SK-N-SH (cell line): ENCODE results near the gene GOLGA6L1. TPM values are rescaled to one million over a fixed set of nuclear protein-coding genes. Genes with fewer than 3 reads are reported as not detected.
"Not testable (repeated sequence)": the region's sequence is repeated elsewhere in the genome, so short reads cannot be mapped to it uniquely, and the experiment has no call there.

Experiments
- CTCF ChIA-PET: fragments of 300-600, 350-600 bp; formaldehyde crosslinking; extraction: SDS; loops from one replicate; lab custom pipeline; 2021; lab: Yijun Ruan, JAX
- POLR2A ChIA-PET: fragments of 350-600 bp; sonication (Branson Sonifier 250); formaldehyde crosslinking; extraction: SDS; loops from one replicate; lab custom pipeline; 2020; ENCODE audit warnings: antibody characterized with exemption, inconsistent platforms; lab: Yijun Ruan, JAX
- DNase-seq: peaks from one replicate; pipeline ENCODE4 v3.0.0; 2012
- H2AFZ ChIP-seq: fragments of 200-600 bp; sonication (generic); 2 replicates; pipeline ENCODE4 v1.8.1; 2016; ENCODE audit warnings: antibody characterized with exemption, mild to moderate bottlenecking, low read depth
- H3F3A ChIP-seq: fragments of 200-600 bp; sonication (generic); replicated peaks from 2 replicates; pipeline ENCODE3; 2016; ENCODE audit warnings: antibody characterized with exemption, mild to moderate bottlenecking; ENCODE audit not compliant: insufficient read depth
- H3K27ac ChIP-seq, 2 experiments: fragments of 200-500 bp in 1 of 2; fragments of 200-600 bp in 1 of 2; sonication (Bioruptor generic) in 1 of 2; sonication (generic), shearing (Covaris generic) in 1 of 2; 2 replicates each; pipeline versions ENCODE4 v1.5.1 to v1.6.1; 2014 to 2016; ENCODE audit warnings: low read depth in 2 of 2, inconsistent platforms in 1 of 2, low read length in 1 of 2, mild to moderate bottlenecking in 1 of 2, mixed read lengths in 1 of 2
- H3K27me3 ChIP-seq: fragments of 200-600 bp; sonication (generic), shearing (Covaris generic); 2 replicates; pipeline ENCODE4 v1.6.1; 2016; ENCODE audit warnings: mixed run types; ENCODE audit not compliant: insufficient read depth
- H3K36me3 ChIP-seq, 2 experiments: fragments of 200-500 bp in 1 of 2; fragments of 200-600 bp in 1 of 2; sonication (Bioruptor generic) in 1 of 2; sonication (generic) in 1 of 2; replicated peaks in 1 of 2; 2 replicates each; pipeline versions ENCODE3 to v1.5.1; 2014 to 2016; ENCODE audit warnings: low read length in 1 of 2, mild to moderate bottlenecking in 1 of 2; ENCODE audit not compliant: insufficient read depth in 2 of 2, control insufficient read depth in 1 of 2
- H3K4me1 ChIP-seq, 2 experiments: fragments of 200-500 bp in 1 of 2; fragments of 200-600 bp in 1 of 2; sonication (Bioruptor generic) in 1 of 2; sonication (generic), shearing (Covaris generic) in 1 of 2; 2 replicates each; pipeline versions ENCODE4 v1.5.1 to v1.6.1; 2014 to 2016; ENCODE audit warnings: low read depth in 1 of 2, low read length in 1 of 2, mixed run types in 1 of 2; ENCODE audit not compliant: insufficient read depth in 2 of 2, control insufficient read depth in 1 of 2
- H3K4me2 ChIP-seq: fragments of 200-600 bp; sonication (generic), shearing (Covaris generic); 2 replicates; pipeline ENCODE4 v1.6.1; 2017; ENCODE audit warnings: mixed run types
- H3K4me3 ChIP-seq, 2 experiments: fragments of 200-500 bp in 1 of 2; fragments of 200-600 bp in 1 of 2; sonication (Bioruptor generic) in 1 of 2; sonication (generic), shearing (Covaris generic) in 1 of 2; 2 replicates each; pipeline versions ENCODE4 v1.5.1 to v1.8.1; 2014 to 2016; ENCODE audit warnings: low read depth in 2 of 2, inconsistent platforms in 1 of 2, low read length in 1 of 2, mild to moderate bottlenecking in 1 of 2, mixed read lengths in 1 of 2, moderate library complexity in 1 of 2
- H3K79me2 ChIP-seq: fragments of 200-600 bp; sonication (generic); 2 replicates; pipeline ENCODE4 v1.8.1; 2017; ENCODE audit warnings: mild to moderate bottlenecking; ENCODE audit not compliant: insufficient read depth
- H3K9ac ChIP-seq: fragments of 200-600 bp; sonication (generic); 2 replicates; pipeline ENCODE4 v1.6.1; 2017; ENCODE audit warnings: mixed run types
- H3K9me2 ChIP-seq: fragments of 200-600 bp; sonication (generic); 2 replicates; pipeline ENCODE4 v1.6.1; 2017; ENCODE audit warnings: mixed run types
- H3K9me3 ChIP-seq: fragments of 200-600 bp; sonication (generic); 2 replicates; pipeline ENCODE4 v1.6.1; 2017; ENCODE audit warnings: mixed run types, mild to moderate bottlenecking, moderate library complexity
- H4K20me1 ChIP-seq: fragments of 200-600 bp; sonication (generic); 2 replicates; pipeline ENCODE4 v1.6.1; 2017; ENCODE audit warnings: mild to moderate bottlenecking, mixed run types; ENCODE audit not compliant: insufficient read depth
- WGBS: methylation state at CpG from one replicate; pipeline ENCODE4 v1.1.6; 2017; ENCODE audit warnings: low lambda C conversion rate; 5-methylcytosine and 5-hydroxymethylcytosine counted together
- polyA plus RNA-seq, 3 experiments: library from polyadenylated mRNA; depleted of rRNA; stranded (reverse); fragments of >200 nt; gene quantifications; 2 replicates each; pipeline ENCODE4 v1.2.3, GENCODE V29; 2012

Gene GOLGA6L1
- polyA plus RNA-seq (2012; rRNA removed) = not detected in 2 replicates
- polyA plus RNA-seq (2012; cell fraction: cytosol; rRNA removed) = not detected in 2 replicates
- polyA plus RNA-seq (2012; cell fraction: nucleus; rRNA removed) = not detected in 2 replicates

GRCh38 chr15:23136722-23137121 lies at the start of gene GOLGA6L1:
GOLGA6L1 (minus strand) TSS chr15:23136822; CDS start chr15:23136731, 91 bp downstream.
- H3K4me1 ChIP-seq, POLR2A ChIA-PET, H3K9me3 ChIP-seq, H4K20me1 ChIP-seq, H3K9ac ChIP-seq, H3K4me3 ChIP-seq, H3K27me3 ChIP-seq, H3K4me2 ChIP-seq, H2AFZ ChIP-seq, H3K36me3 ChIP-seq, CTCF ChIA-PET, DNase-seq, H3K27ac ChIP-seq, H3K9me2 ChIP-seq, H3K79me2 ChIP-seq, H3F3A ChIP-seq: not testable (repeated sequence)
- no CpG with 5 or more reads among the region's 7 CpGs for WGBS

- H3K36me3 ChIP-seq, H3K27ac ChIP-seq, POLR2A ChIA-PET, H4K20me1 ChIP-seq, H3K9ac ChIP-seq, H3K4me1 ChIP-seq, H3K4me2 ChIP-seq, H3K4me3 ChIP-seq, H3K9me2 ChIP-seq, CTCF ChIA-PET, H3F3A ChIP-seq, DNase-seq, H3K9me3 ChIP-seq, H2AFZ ChIP-seq, H3K79me2 ChIP-seq: not testable (repeated sequence)
- WGBS = 40% methylated on average over 9 of the region's 11 CpGs
- peaks cover 27% of the 10 kb centered on the region for H3K27me3 ChIP-seq
Observed at GRCh38 chr15:23181201-23181600, 44.6 kb upstream of the GOLGA6L1 start.

- WGBS = 35% methylated on average over 16 of the region's 16 CpGs
- H3K9me3 ChIP-seq, H3K4me1 ChIP-seq, H3K9ac ChIP-seq, H3K36me3 ChIP-seq, DNase-seq, H3K4me3 ChIP-seq, H2AFZ ChIP-seq, H3K79me2 ChIP-seq, H3K27ac ChIP-seq, H4K20me1 ChIP-seq, CTCF ChIA-PET, POLR2A ChIA-PET, H3F3A ChIP-seq, H3K4me2 ChIP-seq, H3K9me2 ChIP-seq: not testable (repeated sequence)
- H3K27me3 ChIP-seq = peaks cover 27% of the 10 kb centered on the region
Observed at GRCh38 chr15:23180547-23180927, 43.9 kb upstream of the GOLGA6L1 start.

- H3F3A ChIP-seq, H3K27ac ChIP-seq, H3K9ac ChIP-seq, H3K36me3 ChIP-seq, H3K9me2 ChIP-seq, H3K4me2 ChIP-seq, H3K79me2 ChIP-seq, H2AFZ ChIP-seq, H3K4me3 ChIP-seq, POLR2A ChIA-PET, H4K20me1 ChIP-seq, H3K4me1 ChIP-seq, CTCF ChIA-PET, H3K9me3 ChIP-seq: not testable (repeated sequence)
- WGBS = 21% methylated on average over 27 of the region's 67 CpGs
- peak; percentile 72 for DNase-seq
- peaks cover 27% of the 10 kb centered on the region for H3K27me3 ChIP-seq
Observed at GRCh38 chr15:23179768-23180546, 43.3 kb upstream of the GOLGA6L1 start.

GRCh38 chr15:23176683-23177082 lies 40.1 kb upstream of the GOLGA6L1 start:
- H3K36me3 ChIP-seq, H4K20me1 ChIP-seq, POLR2A ChIA-PET, H3K4me2 ChIP-seq, H3K27ac ChIP-seq, H3K4me3 ChIP-seq, H3K9ac ChIP-seq, H2AFZ ChIP-seq, H3K4me1 ChIP-seq, H3K9me3 ChIP-seq, H3K79me2 ChIP-seq, DNase-seq, H3F3A ChIP-seq, CTCF ChIA-PET, H3K9me2 ChIP-seq: not testable (repeated sequence)
- peaks cover 27% of the 10 kb centered on the region for H3K27me3 ChIP-seq
- 59% methylated on average over 16 of the region's 20 CpGs for WGBS

GRCh38 chr15:23175606-23176005 lies 39.0 kb upstream of the GOLGA6L1 start:
- H4K20me1 ChIP-seq, CTCF ChIA-PET, H3K4me1 ChIP-seq, H2AFZ ChIP-seq, POLR2A ChIA-PET, H3F3A ChIP-seq, DNase-seq, H3K27ac ChIP-seq, H3K4me2 ChIP-seq, H3K9ac ChIP-seq, H3K9me2 ChIP-seq, H3K4me3 ChIP-seq, H3K9me3 ChIP-seq, H3K79me2 ChIP-seq, H3K36me3 ChIP-seq: not testable (repeated sequence)
- peaks cover 18% of the 10 kb centered on the region for H3K27me3 ChIP-seq
- WGBS = 59% methylated on average over 17 of the region's 19 CpGs
